Cortex of kidney (tissue), 1 donor: ENCODE results near the gene TMEM50A.
"Not testable (repeated sequence)": the region's sequence is repeated elsewhere in the genome, so short reads cannot be mapped to it uniquely, and the experiment has no call there.

Source experiments
- DNase-seq: peaks from one replicate; lab custom pipeline; 2025; lab: John Stamatoyannopoulos, UW

TMEM50A gene

GRCh38 chr1:25338188-25338981, at the start of gene TMEM50A:
TSS of gene TMEM50A (plus strand) at chr1:25338334. CDS start at chr1:25340487, 2,153 bp downstream.
- no peak for DNase-seq

GRCh38 chr1:25288573-25289101, 49.5 kb upstream of the TMEM50A start:
- not testable (repeated sequence) for DNase-seq

- DNase-seq = not testable (repeated sequence)
Observed at GRCh38 chr1:25290043-25290442, 48.1 kb upstream of the TMEM50A start.

- not testable (repeated sequence) for DNase-seq
Observed at GRCh38 chr1:25293426-25293825, 44.7 kb upstream of the TMEM50A start.

- not testable (repeated sequence) for DNase-seq
Observed at GRCh38 chr1:25294889-25295826, 43.0 kb upstream of the TMEM50A start.

GRCh38 chr1:25296501-25296900, 41.6 kb upstream of the TMEM50A start:
- DNase-seq = not testable (repeated sequence)

GRCh38 chr1:25300729-25301128, 37.4 kb upstream of the TMEM50A start:
- not testable (repeated sequence) for DNase-seq

- not testable (repeated sequence) for DNase-seq
Observed at GRCh38 chr1:25302330-25302729, 35.8 kb upstream of the TMEM50A start.

- DNase-seq = not testable (repeated sequence)
Observed at GRCh38 chr1:25304936-25305335, 33.2 kb upstream of the TMEM50A start.

GRCh38 chr1:25308168-25308567, 30.0 kb upstream of the TMEM50A start:
- DNase-seq = not testable (repeated sequence)

GRCh38 chr1:25309085-25309484, 29.0 kb upstream of the TMEM50A start:
- not testable (repeated sequence) for DNase-seq

- DNase-seq = not testable (repeated sequence)
Observed at GRCh38 chr1:25309486-25309885, 28.6 kb upstream of the TMEM50A start.

GRCh38 chr1:25312806-25313470, 25.2 kb upstream of the TMEM50A start:
- DNase-seq = not testable (repeated sequence)

- not testable (repeated sequence) for DNase-seq
Observed at GRCh38 chr1:25320314-25320938, 17.7 kb upstream of the TMEM50A start.

GRCh38 chr1:25322127-25322526, 16.0 kb upstream of the TMEM50A start:
- not testable (repeated sequence) for DNase-seq

- DNase-seq = not testable (repeated sequence)
Observed at GRCh38 chr1:25324407-25324806, 13.7 kb upstream of the TMEM50A start.

GRCh38 chr1:25327864-25328790, 10.0 kb upstream of the TMEM50A start:
- not testable (repeated sequence) for DNase-seq

GRCh38 chr1:25328791-25329185, 9.3 kb upstream of the TMEM50A start:
- DNase-seq = not testable (repeated sequence)

- not testable (repeated sequence) for DNase-seq
Observed at GRCh38 chr1:25329336-25329735, 8.8 kb upstream of the TMEM50A start.

GRCh38 chr1:25329950-25330349, 8.2 kb upstream of the TMEM50A start:
- DNase-seq = not testable (repeated sequence)
